Liver (tissue), 9 donors: ENCODE data around the gene JAKMIP2. TPM values are rescaled to one million over a fixed set of nuclear protein-coding genes. Genes with fewer than 3 reads are reported as not detected.

Experiments
- DNase-seq: peaks from one replicate; pipeline ENCODE4 v3.0.0-alpha.2; 2017; ENCODE audit warnings: low spot score
- H3K27ac ChIP-seq, 2 donors: one replicate each; pipeline ENCODE4 v1.7.0; 2013; ENCODE audit warnings: inconsistent platforms in 2 of 2, low read length in 2 of 2, control low read depth in 1 of 2, low read depth in 1 of 2, mild to moderate bottlenecking in 1 of 2
- H3K27me3 ChIP-seq, 4 donors: one replicate each; pipeline versions ENCODE4 v1.6.1 to v1.7.0; 2013; ENCODE audit warnings: low read length in 3 of 4, inconsistent platforms in 1 of 4, mild to moderate bottlenecking in 1 of 4, moderate library complexity in 1 of 4; ENCODE audit not compliant: control insufficient read depth in 4 of 4, insufficient read depth in 4 of 4
- H3K36me3 ChIP-seq, 4 donors: one replicate each; pipeline versions ENCODE4 v1.6.1 to v1.7.0; 2013; ENCODE audit warnings: low read length in 3 of 4, mild to moderate bottlenecking in 3 of 4, low read depth in 1 of 4, moderate library complexity in 1 of 4; ENCODE audit not compliant: control insufficient read depth in 4 of 4, insufficient read depth in 3 of 4
- H3K4me1 ChIP-seq, 4 donors: one replicate each; pipeline versions ENCODE4 v1.6.1 to v1.7.0; 2013; ENCODE audit warnings: low read length in 3 of 4, mild to moderate bottlenecking in 3 of 4, moderate library complexity in 1 of 4; ENCODE audit not compliant: control insufficient read depth in 4 of 4, insufficient read depth in 4 of 4
- H3K4me3 ChIP-seq, 3 donors: one replicate each; pipeline versions ENCODE4 v1.6.1 to v1.7.0; 2013; ENCODE audit warnings: low read length in 3 of 3, control low read depth in 1 of 3, low read depth in 1 of 3, mild to moderate bottlenecking in 1 of 3
- H3K9ac ChIP-seq, 2 donors: one replicate each; pipeline ENCODE4 v1.7.0; 2013; ENCODE audit warnings: low read length in 2 of 2, mild to moderate bottlenecking in 2 of 2, moderate library complexity in 2 of 2, control low read depth in 1 of 2, low read depth in 1 of 2
- H3K9me3 ChIP-seq, 4 donors: one replicate each; pipeline versions ENCODE4 v1.6.1 to v1.7.0; 2013; ENCODE audit warnings: low read length in 3 of 4; ENCODE audit not compliant: control insufficient read depth in 4 of 4
- ATF3 ChIP-seq: IDR thresholded peaks from 2 replicates; pipeline ENCODE4 v1.6.1; 2016; ENCODE audit warnings: antibody characterized with exemption
- CTCF ChIP-seq: fragments of 150-350 bp; IDR thresholded peaks from 2 replicates; pipeline ENCODE4 v1.5.1; 2017; ENCODE audit warnings: improper control_type of control experiment, low read depth, low read length; ENCODE audit not compliant: missing input control
- EGR1 ChIP-seq, 2 donors: IDR thresholded peaks; 2 replicates each; pipeline ENCODE4 v1.6.1; 2016 to 2018; ENCODE audit warnings: antibody characterized with exemption in 2 of 2, low read depth in 2 of 2
- FOXA2 ChIP-seq: IDR thresholded peaks from 2 replicates; pipeline ENCODE4 v1.6.1; 2016; ENCODE audit warnings: antibody characterized with exemption
- GABPA ChIP-seq, 2 donors: IDR thresholded peaks in 1 of 2; conservative IDR thresholded peaks in 1 of 2; 2 replicates each; pipeline ENCODE4 v1.6.1; 2016; ENCODE audit warnings: antibody characterized with exemption in 2 of 2, mild to moderate bottlenecking in 1 of 2, moderate library complexity in 1 of 2
- HNF4A ChIP-seq, 2 donors: conservative IDR thresholded peaks; 2 replicates each; pipeline ENCODE4 v1.6.1; 2016; ENCODE audit warnings: antibody characterized with exemption in 2 of 2, mild to moderate bottlenecking in 2 of 2
- HNF4G ChIP-seq: IDR thresholded peaks from 2 replicates; pipeline ENCODE4 v1.6.1; 2016; ENCODE audit warnings: antibody characterized with exemption
- NR2F2 ChIP-seq: IDR thresholded peaks from 2 replicates; pipeline ENCODE4 v1.6.1; 2016; ENCODE audit warnings: antibody characterized with exemption
- RAD21 ChIP-seq, 2 donors: IDR thresholded peaks; 2 replicates each; pipeline ENCODE4 v1.6.1; 2016; ENCODE audit warnings: antibody characterized with exemption in 2 of 2, mild to moderate bottlenecking in 2 of 2
- RXRA ChIP-seq, 2 donors: IDR thresholded peaks; 2 replicates each; pipeline ENCODE4 v1.6.1; 2017 to 2018; ENCODE audit warnings: antibody characterized with exemption in 2 of 2, mild to moderate bottlenecking in 1 of 2
- TAF1 ChIP-seq: conservative IDR thresholded peaks from 2 replicates; pipeline ENCODE4 v1.6.1; 2016; ENCODE audit warnings: antibody characterized with exemption, mild to moderate bottlenecking
- YY1 ChIP-seq: IDR thresholded peaks from 2 replicates; pipeline ENCODE4 v1.6.1; 2016; ENCODE audit warnings: antibody characterized with exemption, mild to moderate bottlenecking
- ZBTB33 ChIP-seq: IDR thresholded peaks from 2 replicates; pipeline ENCODE4 v1.6.1; 2016; ENCODE audit warnings: antibody characterized with exemption
- WGBS: extraction: QIAGEN DNeasy Blood & Tissue Kit; methylation state at CpG from one replicate; pipeline ENCODE4 v1.1.7; 2013; 5-methylcytosine and 5-hydroxymethylcytosine counted together
- polyA plus RNA-seq, 2 donors: library from polyadenylated mRNA; stranded (reverse) in 1 of 2; unstranded in 1 of 2; fragments of 200-250 nt in 1 of 2; fragments of >200 nt in 1 of 2; fragmentation: Nextera tagmentation in 1 of 2; extraction: Ambion mirVana in 1 of 2; gene quantifications; one replicate each; pipeline versions ENCODE4 v1.2.1 to v1.2.3, GENCODE V29; 2013 to 2015
- total RNA-seq, 2 donors: library from RNA; depleted of rRNA; stranded (reverse); fragments of >200 nt; gene quantifications; one replicate each; pipeline ENCODE4 v1.2.3, GENCODE V29; 2014
- TF ChIP-seq, protein P1 (sequence below): IDR thresholded peaks from 2 replicates; pipeline ENCODE4 v1.6.1; 2016; ENCODE audit warnings: antibody characterized with exemption, mild to moderate bottlenecking
- donor health status: healthy.
- donor health status: healthy.
- donor health status: healthy.
- donor health status: healthy.
- donor health status: healthy.

JAKMIP2 gene
- total and polyA plus RNA-seq, 4 donors: 0.06 to 0.38 (median 0.24) TPM

- WGBS: 87% methylated on average over 4 of the region's 4 CpGs
- DNase-seq: no peak
- Histone ChIP-seq H3K27me3 (no peaks in the 10 kb centered on the region), H3K27ac (no peak overlapping the region), H3K4me3 (no peak overlapping the region), H3K9ac (no peak overlapping the region), H3K4me1 (no peaks in the 10 kb centered on the region), H3K36me3 (no peaks in the 10 kb centered on the region), H3K9me3 (no peaks in the 10 kb centered on the region)
- no peak for TF ChIP-seq ZBTB33
- no peak for TF ChIP-seq ATF3
- no peak for TF ChIP-seq NR2F2
- no peak for TF ChIP-seq RXRA (IDR thresholded peaks at IDR 0.05)
- no peak for TF ChIP-seq HNF4G
- no peak for TF ChIP-seq GABPA (IDR thresholded peaks at IDR 0.05 in 1 of 2, conservative IDR thresholded peaks at IDR 0.05 in 1 of 2)
Observed at GRCh38 chr5:147750065-147750464, 32.5 kb downstream of the JAKMIP2 start.

DNA sequence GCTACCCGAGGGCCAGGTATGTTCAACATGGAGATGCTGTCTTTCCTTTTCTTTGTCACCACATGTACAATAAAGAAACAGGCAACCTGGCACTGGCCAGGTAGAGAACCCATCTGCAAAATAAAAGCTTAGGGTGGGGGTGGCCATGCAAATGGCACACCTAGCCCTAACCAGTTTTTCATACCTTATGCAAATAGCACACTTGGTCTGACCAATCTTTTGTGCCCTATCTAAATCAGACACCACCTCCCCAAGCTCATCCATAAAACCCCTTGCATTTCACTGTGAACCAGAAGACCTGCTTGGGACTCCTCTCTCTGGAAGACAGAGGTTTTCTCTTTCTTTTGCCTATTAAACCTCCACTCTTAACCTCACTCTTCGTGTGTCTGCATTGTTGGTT, 33.9 kb downstream of the JAKMIP2 start:
- no peaks in the 10 kb centered on the region for H3K9me3 ChIP-seq
- no peaks in the 10 kb centered on the region for H3K4me1 ChIP-seq
- H3K27ac ChIP-seq: no peak overlapping the region
- no peak overlapping the region for H3K9ac ChIP-seq
- H3K27me3 ChIP-seq: no peaks in the 10 kb centered on the region
- H3K4me3 ChIP-seq: no peak overlapping the region
- TF ChIP-seq TAF1: no peak
- TF ChIP-seq, protein P1, sequence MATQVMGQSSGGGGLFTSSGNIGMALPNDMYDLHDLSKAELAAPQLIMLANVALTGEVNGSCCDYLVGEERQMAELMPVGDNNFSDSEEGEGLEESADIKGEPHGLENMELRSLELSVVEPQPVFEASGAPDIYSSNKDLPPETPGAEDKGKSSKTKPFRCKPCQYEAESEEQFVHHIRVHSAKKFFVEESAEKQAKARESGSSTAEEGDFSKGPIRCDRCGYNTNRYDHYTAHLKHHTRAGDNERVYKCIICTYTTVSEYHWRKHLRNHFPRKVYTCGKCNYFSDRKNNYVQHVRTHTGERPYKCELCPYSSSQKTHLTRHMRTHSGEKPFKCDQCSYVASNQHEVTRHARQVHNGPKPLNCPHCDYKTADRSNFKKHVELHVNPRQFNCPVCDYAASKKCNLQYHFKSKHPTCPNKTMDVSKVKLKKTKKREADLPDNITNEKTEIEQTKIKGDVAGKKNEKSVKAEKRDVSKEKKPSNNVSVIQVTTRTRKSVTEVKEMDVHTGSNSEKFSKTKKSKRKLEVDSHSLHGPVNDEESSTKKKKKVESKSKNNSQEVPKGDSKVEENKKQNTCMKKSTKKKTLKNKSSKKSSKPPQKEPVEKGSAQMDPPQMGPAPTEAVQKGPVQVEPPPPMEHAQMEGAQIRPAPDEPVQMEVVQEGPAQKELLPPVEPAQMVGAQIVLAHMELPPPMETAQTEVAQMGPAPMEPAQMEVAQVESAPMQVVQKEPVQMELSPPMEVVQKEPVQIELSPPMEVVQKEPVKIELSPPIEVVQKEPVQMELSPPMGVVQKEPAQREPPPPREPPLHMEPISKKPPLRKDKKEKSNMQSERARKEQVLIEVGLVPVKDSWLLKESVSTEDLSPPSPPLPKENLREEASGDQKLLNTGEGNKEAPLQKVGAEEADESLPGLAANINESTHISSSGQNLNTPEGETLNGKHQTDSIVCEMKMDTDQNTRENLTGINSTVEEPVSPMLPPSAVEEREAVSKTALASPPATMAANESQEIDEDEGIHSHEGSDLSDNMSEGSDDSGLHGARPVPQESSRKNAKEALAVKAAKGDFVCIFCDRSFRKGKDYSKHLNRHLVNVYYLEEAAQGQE: no peak
- no peak for TF ChIP-seq NR2F2
- no peak for TF ChIP-seq HNF4A (conservative IDR thresholded peaks at IDR 0.05)
- no peak for TF ChIP-seq FOXA2
- no peak for TF ChIP-seq RAD21 (IDR thresholded peaks at IDR 0.05)
- TF ChIP-seq ATF3: no peak
- TF ChIP-seq YY1: no peak
- TF ChIP-seq EGR1 (IDR thresholded peaks at IDR 0.05; ENCODE audit: low read depth in 2 of 2): no peak
- TF ChIP-seq CTCF: no peak
- TF ChIP-seq HNF4G: no peak
- no peak for TF ChIP-seq RXRA (IDR thresholded peaks at IDR 0.05)
- no peaks in the 10 kb centered on the region for H3K36me3 ChIP-seq
- DNase-seq: no peak
- 82% methylated on average over 2 of the region's 2 CpGs for WGBS
